Measurements from ENCODE around the gene SMAD4. TPM values are rescaled to one million over a fixed set of nuclear protein-coding genes. Genes with fewer than 3 reads are reported as not detected.
"Not testable (repeated sequence)": the region's sequence is repeated elsewhere in the genome, so short reads cannot be mapped to it uniquely, and the experiment has no call there.

SMAD4 gene
- total RNA-seq, 2 experiments from 2014 or later: 75.3 to 78.6 TPM

GRCh38 chr18:51097021-51097822, 67.2 kb downstream of the SMAD4 start:
- ChIA-PET CTCF (no interaction called here), POLR2A (no interaction called here)

GRCh38 chr18:51098082-51098481, 68.1 kb downstream of the SMAD4 start:
- CTCF ChIA-PET: no interaction called here
- POLR2A ChIA-PET: no interaction called here

GRCh38 chr18:51098513-51098912, 68.5 kb downstream of the SMAD4 start:
- POLR2A ChIA-PET: no interaction called here
- CTCF ChIA-PET: no interaction called here

GRCh38 chr18:51100385-51101120, 70.5 kb downstream of the SMAD4 start:
- ChIA-PET CTCF (no interaction called here), POLR2A (no interaction called here)

- POLR2A ChIA-PET: no interaction called here
These were observed 77.1 kb downstream of the SMAD4 start for GRCh38 chr18:51107082-51107481.

GRCh38 chr18:51107598-51108305, 77.7 kb downstream of the SMAD4 start:
- POLR2A ChIA-PET: no interaction called here

More at GRCh38 chr18:51107082-51107481, 77.1 kb downstream of the SMAD4 start:
- CTCF ChIA-PET: no interaction called here

GRCh38 chr18:51108330-51108729, 78.3 kb downstream of the SMAD4 start:
- ChIA-PET CTCF (no interaction called here), POLR2A (no interaction called here)

More at GRCh38 chr18:51107598-51108305, 77.7 kb downstream of the SMAD4 start:
- CTCF ChIA-PET: interaction anchor here (0.7 kb wide), 1 partner anchor 143 kb away, joined by 3 read pairs; no protein-coding TSS in a partner anchor

GRCh38 chr18:51110073-51110797, 80.2 kb downstream of the SMAD4 start:
- ChIA-PET POLR2A (no interaction called here), CTCF (interaction anchor here (0.6 to 2.5 kb wide), 9 partner anchors 17 to 275 kb away, joined by 3 to 7 read pairs (median 3); partner anchors contain the start of gene MEX3C)

GRCh38 chr18:51111633-51112355, 81.8 kb downstream of the SMAD4 start:
- CTCF ChIA-PET: interaction anchor here (0.6 to 2.5 kb wide), 3 partner anchors 13 to 1113 kb away, joined by 3 to 7 read pairs (median 3); no protein-coding TSS in a partner anchor
- POLR2A ChIA-PET: not testable (repeated sequence)

- CTCF ChIA-PET, POLR2A ChIA-PET: not testable (repeated sequence)
These were observed 87.0 kb downstream of the SMAD4 start for GRCh38 chr18:51116996-51117395.

GRCh38 chr18:51119561-51119960, 89.5 kb downstream of the SMAD4 start:
- CTCF ChIA-PET: not testable (repeated sequence)

GRCh38 chr18:51119976-51120375, 90.0 kb downstream of the SMAD4 start:
- CTCF ChIA-PET, POLR2A ChIA-PET: not testable (repeated sequence)

More at GRCh38 chr18:51119561-51119960, 89.5 kb downstream of the SMAD4 start:
- POLR2A ChIA-PET: not testable (repeated sequence)

- ChIA-PET CTCF (no interaction called here), POLR2A (no interaction called here)
These were observed 91.0 kb downstream of the SMAD4 start for GRCh38 chr18:51120809-51121596.

- CTCF ChIA-PET: no interaction called here
- POLR2A ChIA-PET: no interaction called here
These were observed 91.5 kb downstream of the SMAD4 start for GRCh38 chr18:51121597-51121857.

- CTCF ChIA-PET: no interaction called here
- POLR2A ChIA-PET: no interaction called here
These were observed 92.4 kb downstream of the SMAD4 start for GRCh38 chr18:51122266-51123045.

GRCh38 chr18:51123046-51123395, 93.0 kb downstream of the SMAD4 start:
- CTCF ChIA-PET: no interaction called here
- POLR2A ChIA-PET: no interaction called here

GRCh38 chr18:51123481-51123880, 93.5 kb downstream of the SMAD4 start:
- CTCF ChIA-PET: no interaction called here
- POLR2A ChIA-PET: no interaction called here

GRCh38 chr18:51123936-51124486, 94.0 kb downstream of the SMAD4 start:
- POLR2A ChIA-PET: no interaction called here
- CTCF ChIA-PET: interaction anchor here (1.1 kb wide), 1 partner anchor 12 kb away, joined by 3 read pairs; no protein-coding TSS in a partner anchor
